Measurements from ENCODE around the gene CC2D1A.

GRCh38 chr19:13946414-13946813 is 40.4 kb downstream of the CC2D1A start:
- no peak for TF ChIP-seq CTCF (IDR thresholded peaks at IDR 0.05 in 4 of 5, conservative IDR thresholded peaks at IDR 0.05 in 1 of 5)
- no peak for TF ChIP-seq POLR2A (IDR thresholded peaks at IDR 0.05)
